VCaP (cell line): ENCODE data around the gene BRD7.

Source experiments
- H3K27ac ChIP-seq: fragments of 450-650 bp; 2 replicates; pipeline ENCODE4 v1.5.1; 2017
- CTCF ChIP-seq: fragments of 450-650 bp; conservative IDR thresholded peaks from 2 replicates; pipeline ENCODE4 v1.5.1; 2017; ENCODE audit warnings: mild to moderate bottlenecking, moderate library complexity

Gene BRD7

GRCh38 chr16:50275098-50275415 is 93.7 kb downstream of the BRD7 start:
- H3K27ac ChIP-seq, result no peak overlapping the region
- no peak for TF ChIP-seq CTCF

- H3K27ac ChIP-seq, result no peak overlapping the region
- TF ChIP-seq CTCF, result no peak
Measured at GRCh38 chr16:50274326-50275097, 94.3 kb downstream of the BRD7 start.

GRCh38 chr16:50273888-50274325 is 94.9 kb downstream of the BRD7 start:
- no peak for TF ChIP-seq CTCF
- H3K27ac ChIP-seq, result no peak overlapping the region

DNA sequence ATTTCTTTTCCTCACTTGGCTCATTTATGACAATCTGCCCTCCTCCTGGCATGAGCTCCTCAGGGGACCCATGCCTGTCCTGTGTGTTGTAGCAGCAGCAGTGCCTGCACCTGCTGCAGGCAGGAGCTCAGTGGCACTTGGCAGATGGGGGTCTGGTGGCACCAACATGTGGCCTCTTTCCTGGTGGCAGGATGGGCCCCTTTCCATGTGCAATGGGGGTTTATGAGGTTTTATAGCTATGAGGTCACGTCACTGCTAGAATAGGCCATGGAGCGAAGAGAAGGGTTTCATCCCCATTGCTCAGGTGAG is 95.5 kb downstream of the BRD7 start:
- no peak for TF ChIP-seq CTCF
- H3K27ac ChIP-seq, result no peak overlapping the region

- TF ChIP-seq CTCF, result no peak
- H3K27ac ChIP-seq, result no peak overlapping the region
Measured at GRCh38 chr16:50272687-50273381, 96.0 kb downstream of the BRD7 start.

GRCh38 chr16:50272111-50272571 is 96.6 kb downstream of the BRD7 start:
- TF ChIP-seq CTCF, result no peak

DNA sequence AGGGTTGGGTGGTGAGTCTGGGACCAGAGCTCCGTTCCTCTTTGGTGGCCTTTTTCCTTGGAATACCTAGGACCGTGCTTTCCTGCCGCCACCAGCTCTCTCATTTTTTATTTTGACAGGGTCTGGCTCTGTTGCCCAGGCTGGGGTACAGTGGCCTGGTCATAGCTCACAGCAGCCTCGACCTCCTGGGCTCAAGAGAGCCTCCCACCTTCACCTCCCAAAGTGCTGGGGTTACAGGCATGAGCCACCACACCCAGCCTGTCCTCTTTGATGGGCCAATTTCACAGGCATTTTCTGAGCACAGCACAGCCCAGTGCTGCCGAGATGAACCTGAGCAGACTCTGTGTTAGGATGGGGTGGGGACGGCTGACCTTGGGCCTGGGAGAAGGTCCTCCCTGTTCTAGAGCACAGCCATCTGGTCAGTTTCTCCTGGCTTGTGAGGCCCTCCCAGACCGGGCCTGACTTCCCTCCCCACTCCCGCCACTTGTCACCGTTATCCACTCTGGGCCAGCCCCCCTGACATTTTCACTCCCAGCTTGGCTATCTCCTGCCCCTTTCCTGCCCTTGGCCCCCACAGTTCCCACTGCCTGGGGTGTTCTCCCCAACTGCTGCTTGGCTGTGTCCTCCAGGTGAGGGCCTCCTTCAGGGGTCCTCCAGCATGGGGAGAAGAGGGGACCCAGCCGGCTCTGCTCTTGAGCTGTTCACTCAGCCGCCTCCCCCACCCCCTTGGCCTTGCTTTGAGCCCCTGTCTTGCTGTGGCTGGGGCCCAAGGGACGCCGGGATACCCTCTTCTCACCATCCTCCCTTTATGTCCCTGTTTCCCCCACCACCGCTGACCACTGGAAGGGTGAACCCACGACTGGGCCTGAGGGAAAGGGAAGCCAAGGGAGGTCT is 97.4 kb downstream of the BRD7 start:
- TF ChIP-seq CTCF, result no peak
- H3K27ac ChIP-seq, result no peak overlapping the region

More at GRCh38 chr16:50272111-50272571, 96.6 kb downstream of the BRD7 start:
- H3K27ac ChIP-seq, result no peak overlapping the region
